ENCODE data around the gene MAP3K2.

DNA sequence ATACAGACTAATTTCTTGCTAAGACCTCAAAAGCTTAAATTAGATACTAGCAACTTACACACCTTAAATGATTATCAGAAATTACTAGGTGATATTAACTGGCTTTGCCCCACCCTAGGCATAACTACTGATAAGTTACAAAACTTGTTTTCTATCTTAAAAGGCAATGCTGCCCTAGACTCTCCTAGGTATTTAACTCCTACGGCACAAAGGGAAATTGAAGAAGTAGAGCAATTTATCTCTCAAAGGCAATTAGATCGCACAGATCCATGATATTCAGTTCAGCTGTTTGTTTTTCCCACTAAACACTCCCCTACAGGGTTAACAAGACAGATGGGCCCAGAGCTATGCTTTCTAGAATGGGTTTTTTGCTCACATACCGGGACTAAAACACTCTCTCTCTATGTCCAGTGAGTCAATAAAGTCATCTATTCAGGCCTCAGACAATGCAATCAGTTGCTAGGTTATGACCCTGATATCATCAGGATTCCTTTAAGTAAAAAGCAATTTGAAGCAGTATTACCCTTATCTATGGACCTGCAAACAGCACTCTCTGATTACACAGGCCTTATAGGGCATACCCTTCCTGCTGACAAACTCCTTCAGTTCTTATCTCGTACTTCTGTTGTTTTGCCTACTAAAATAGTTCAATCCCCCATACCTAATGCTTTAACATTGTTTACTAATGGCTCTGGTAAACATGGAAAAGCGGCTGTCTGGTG is 14.3 kb downstream of the MAP3K2 start:
- TF ChIP-seq CTCF (conservative IDR thresholded peaks at IDR 0.05; ENCODE audit: low read depth, low read length) (no peak), EZH2 (IDR thresholded peaks at IDR 0.05; ENCODE audit: borderline replicate concordance, low read depth, low read length, poor library complexity, severe bottlenecking) (no peak)

All from A673 (cell line).